Adrenal gland (tissue), 12 donors: Measurements from ENCODE around the gene AFTPH. TPM values are rescaled to one million over a fixed set of nuclear protein-coding genes. Genes with fewer than 3 reads are reported as not detected.

Experiments used
- DNase-seq, 7 donors: peaks; one replicate each; pipeline ENCODE4 v3.0.0-alpha.2; 2019 to 2020
- H3K27ac ChIP-seq, 5 donors: fragments of 200-600 bp; sonication (generic) in 4 of 5; 1 replicate in 3 of 5; 2 replicates in 2 of 5; pipeline versions ENCODE4 v1.5.1 to v1.8.0; 2016 to 2020; ENCODE audit warnings: mild to moderate bottlenecking in 1 of 5
- H3K27me3 ChIP-seq: fragments of 200-600 bp; 2 replicates; pipeline ENCODE4 v1.8.0; 2021
- H3K36me3 ChIP-seq, 2 donors: fragments of 200-600 bp; replicated peaks in 1 of 2; 1 replicate in 1 of 2; 2 replicates in 1 of 2; pipeline versions ENCODE4 v1.5.1 to v1.8.0; 2018 to 2022
- H3K4me1 ChIP-seq, 2 donors: fragments of 200-600 bp; replicated peaks in 1 of 2; 1 replicate in 1 of 2; 2 replicates in 1 of 2; pipeline versions ENCODE4 v1.5.1 to v1.8.0; 2018 to 2021
- H3K4me3 ChIP-seq, 4 donors: fragments of 200-600 bp; sonication (generic) in 3 of 4; one replicate each; pipeline ENCODE4 v1.5.1; 2016 to 2018
- H3K9me3 ChIP-seq, 3 donors: fragments of 200-600 bp; sonication (generic) in 1 of 3; replicated peaks in 1 of 3; 1 replicate in 2 of 3; 2 replicates in 1 of 3; pipeline versions ENCODE4 v1.5.1 to v1.8.0; 2016 to 2021
- POLR2A ChIP-seq, 2 donors: fragments of 450-650 bp; IDR thresholded peaks; one replicate each; pipeline ENCODE4 v1.6.1; 2017; ENCODE audit warnings: antibody characterized with exemption in 2 of 2, mild to moderate bottlenecking in 2 of 2, moderate library complexity in 1 of 2
- WGBS, 4 donors: extraction: QIAGEN DNeasy Blood & Tissue Kit in 2 of 4; methylation state at CpG; one replicate each; pipeline versions ENCODE4 v1.1.5 to v1.1.7; 2013 to 2017; 5-methylcytosine and 5-hydroxymethylcytosine counted together
- intact Hi-C, 2 donors: fragments of 100-400 bp; cut with DNase I; formaldehyde crosslinking; loops; one replicate each; pipeline versions ENCODE4 v1.14.1 to v1.15.0; 2022 to 2023
- polyA plus RNA-seq, 3 donors: library from polyadenylated mRNA; stranded (reverse); fragments of 200-250 nt in 2 of 3; fragments of 350-450 nt in 1 of 3; fragmentation: Illumina TruSeq in 1 of 3; extraction: RNeasy Lipid Tissue Mini Kit (QIAGEN cat#74804) in 1 of 3; gene quantifications; one replicate each; pipeline ENCODE4 v1.2.3, GENCODE V29; 2013 to 2014
- total RNA-seq, 9 donors: library from RNA; depleted of rRNA in 4 of 9; stranded (reverse); fragments of >200 nt in 4 of 9; fragments of 120-200 nt in 1 of 9; fragmentation: NEBNext Ultra II Directional in 1 of 9; extraction: Animal tissue kit (Norgen Biotek cat#: 25700) in 1 of 9; gene quantifications; one replicate each; pipeline versions ENCODE4 v1.1.0 to v1.2.4, GENCODE V29; 2013 to 2023
- TF ChIP-seq, protein P1 (sequence below), 6 experiments: fragments of 450-650 bp in 4 of 6; fragments of 200-600 bp in 2 of 6; sonication (generic) in 1 of 6; IDR thresholded peaks; 1 replicate in 5 of 6; 2 replicates in 1 of 6; pipeline versions ENCODE4 v1.5.1 to v1.8.0; 2016 to 2021; ENCODE audit warnings: antibody characterized with exemption in 6 of 6, mild to moderate bottlenecking in 2 of 6, moderate library complexity in 1 of 6
- donor health status: healthy with polysubstance abuse.
- donor health status: Bipolar disorder and iron deficiency.
- donor health status: DM: yes; HTN: yes; CAD: no.
- donor health status: DM: no; HTN: no; CAD: no.
- donor health status: DM: no; HTN: no; CAD: no.
- donor health status: DM: yes; HTN: yes; CAD: no.

Gene AFTPH
- total and polyA plus RNA-seq, 12 donors: 25.7 to 58.5 (median 36.1) TPM

- H3K36me3 ChIP-seq: peaks cover 0 to 13% of the 10 kb centered on the region in 2 donors
- no peaks in the 10 kb centered on the region for H3K27me3 ChIP-seq
- intact Hi-C loops: no loop called here
- H3K4me3 ChIP-seq: no peak overlapping the region
- 92 to 98% (median 97%) methylated on average over 7 of the region's 7 CpGs for WGBS, 4 donors
- no peak overlapping the region for H3K27ac ChIP-seq
- H3K9me3 ChIP-seq: no peaks in the 10 kb centered on the region
- DNase-seq: no peak
- TF ChIP-seq, protein P1, sequence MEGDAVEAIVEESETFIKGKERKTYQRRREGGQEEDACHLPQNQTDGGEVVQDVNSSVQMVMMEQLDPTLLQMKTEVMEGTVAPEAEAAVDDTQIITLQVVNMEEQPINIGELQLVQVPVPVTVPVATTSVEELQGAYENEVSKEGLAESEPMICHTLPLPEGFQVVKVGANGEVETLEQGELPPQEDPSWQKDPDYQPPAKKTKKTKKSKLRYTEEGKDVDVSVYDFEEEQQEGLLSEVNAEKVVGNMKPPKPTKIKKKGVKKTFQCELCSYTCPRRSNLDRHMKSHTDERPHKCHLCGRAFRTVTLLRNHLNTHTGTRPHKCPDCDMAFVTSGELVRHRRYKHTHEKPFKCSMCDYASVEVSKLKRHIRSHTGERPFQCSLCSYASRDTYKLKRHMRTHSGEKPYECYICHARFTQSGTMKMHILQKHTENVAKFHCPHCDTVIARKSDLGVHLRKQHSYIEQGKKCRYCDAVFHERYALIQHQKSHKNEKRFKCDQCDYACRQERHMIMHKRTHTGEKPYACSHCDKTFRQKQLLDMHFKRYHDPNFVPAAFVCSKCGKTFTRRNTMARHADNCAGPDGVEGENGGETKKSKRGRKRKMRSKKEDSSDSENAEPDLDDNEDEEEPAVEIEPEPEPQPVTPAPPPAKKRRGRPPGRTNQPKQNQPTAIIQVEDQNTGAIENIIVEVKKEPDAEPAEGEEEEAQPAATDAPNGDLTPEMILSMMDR (IDR thresholded peaks at IDR 0.05): no peak
- no peak for TF ChIP-seq POLR2A (IDR thresholded peaks at IDR 0.05)
- no peaks in the 10 kb centered on the region for H3K4me1 ChIP-seq
These were observed 44.7 kb downstream of the AFTPH start for GRCh38 chr2:64568836-64569235.

DNA sequence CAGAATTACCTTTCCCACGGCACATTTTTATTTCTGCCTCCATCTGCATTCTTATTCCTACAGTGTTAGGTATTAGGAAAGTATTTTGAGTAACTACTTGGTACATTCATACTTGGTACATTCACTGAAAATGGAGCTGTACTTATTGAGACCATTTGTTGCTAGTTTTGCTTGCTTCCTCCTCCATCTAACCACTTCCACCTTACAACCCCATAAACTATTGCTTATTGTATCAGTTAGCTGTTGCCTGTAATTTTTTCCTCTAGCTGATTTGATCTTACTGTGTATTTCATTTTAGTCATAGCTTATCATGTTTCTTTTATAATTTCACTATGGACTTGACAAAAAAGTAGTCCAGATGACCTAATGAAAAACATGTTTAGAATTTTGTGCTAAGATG lies 50.7 kb downstream of the AFTPH start:
- DNase-seq: no peak
- Histone ChIP-seq H3K27me3 (no peaks in the 10 kb centered on the region), H3K4me3 (no peak overlapping the region), H3K36me3 (peaks cover 0 to 26% of the 10 kb centered on the region in 2 donors), H3K4me1 (no peaks in the 10 kb centered on the region), H3K9me3 (no peaks in the 10 kb centered on the region), H3K27ac (no peak overlapping the region)
- intact Hi-C loops: no loop called here
- TF ChIP-seq, protein P1 (IDR thresholded peaks at IDR 0.05): no peak
- no peak for TF ChIP-seq POLR2A (IDR thresholded peaks at IDR 0.05)
- 76 to 87% (median 82%) methylated on average over 1 of the region's 1 CpG for WGBS, 4 donors

DNA sequence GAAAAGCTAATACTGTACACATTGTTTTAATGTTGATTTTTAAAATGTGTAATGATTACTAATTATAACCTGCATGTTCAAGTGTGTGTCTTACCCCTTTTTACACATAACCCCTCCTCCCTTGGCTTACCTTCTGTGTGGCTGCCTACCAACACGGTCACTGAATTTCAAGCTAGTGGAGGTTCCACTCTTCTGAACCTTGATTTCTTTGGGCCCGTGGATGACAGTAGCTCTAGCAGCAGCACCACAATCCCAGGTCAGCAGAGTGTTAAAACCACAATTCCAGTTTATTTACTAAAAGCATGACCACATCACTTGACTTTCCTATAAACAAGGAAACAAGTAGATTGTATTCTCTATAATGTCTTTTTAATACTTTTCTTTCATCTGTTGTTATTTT lies 56.9 kb downstream of the AFTPH start:
- H3K4me3 ChIP-seq: no peak overlapping the region

GRCh38 chr2:64581777-64582539 lies 57.8 kb downstream of the AFTPH start:
- intact Hi-C loops: no loop called here

More for the DNA sequence above, 56.9 kb downstream of the AFTPH start:
- intact Hi-C loops: no loop called here
- Histone ChIP-seq H3K36me3 (peaks cover 0 to 11% of the 10 kb centered on the region in 2 donors), H3K27me3 (no peaks in the 10 kb centered on the region), H3K9me3 (no peaks in the 10 kb centered on the region), H3K27ac (no peak overlapping the region), H3K4me1 (no peaks in the 10 kb centered on the region)
- TF ChIP-seq, protein P1 (IDR thresholded peaks at IDR 0.05): no peak
- no peak for TF ChIP-seq POLR2A (IDR thresholded peaks at IDR 0.05)
- no peak for DNase-seq
- WGBS, 4 donors: 89 to 98% (median 91%) methylated on average over 2 of the region's 2 CpGs

More at GRCh38 chr2:64581777-64582539, 57.8 kb downstream of the AFTPH start:
- 93 to 100% (median 100%) methylated on average over 1 of the region's 1 CpG for WGBS, 4 donors
- no peaks in the 10 kb centered on the region for H3K27me3 ChIP-seq
- TF ChIP-seq, protein P1 (IDR thresholded peaks at IDR 0.05): no peak
- TF ChIP-seq POLR2A (IDR thresholded peaks at IDR 0.05): no peak
- peaks cover 0 to 2% of the 10 kb centered on the region in 2 donors for H3K4me1 ChIP-seq
- H3K4me3 ChIP-seq: no peak overlapping the region
- peaks cover 0 to 7% of the 10 kb centered on the region in 2 donors for H3K36me3 ChIP-seq
- no peak overlapping the region for H3K27ac ChIP-seq
- no peak for DNase-seq
- no peaks in the 10 kb centered on the region for H3K9me3 ChIP-seq
